Astrocyte (in vitro differentiated cells and primary cell): ENCODE measurements around the gene LRRC10B. TPM values are rescaled to one million over a fixed set of nuclear protein-coding genes. Genes with fewer than 3 reads are reported as not detected.

Experiments
- DNase-seq: peaks from one replicate; pipeline ENCODE4 v3.0.0-alpha.2; 2010; ENCODE audit warnings: low read depth
- FAIRE-seq: peaks from 2 replicates; lab custom pipeline; 2011; peaks lifted over from hg19 to GRCh38; lab: Jason Lieb, UNC
- H2AFZ ChIP-seq: 2 replicates; pipeline ENCODE4 v1.6.0; 2012; ENCODE audit warnings: low read depth, low read length, inconsistent platforms
- H3K27ac ChIP-seq: 2 replicates; pipeline ENCODE4 v1.5.1; 2011; ENCODE audit warnings: low read depth, low read length, inconsistent platforms
- H3K27me3 ChIP-seq: 2 replicates; pipeline ENCODE4 v1.6.0; 2011; ENCODE audit warnings: low read length, inconsistent platforms; ENCODE audit not compliant: insufficient read depth
- H3K36me3 ChIP-seq: 2 replicates; pipeline ENCODE4 v1.5.1; 2011; ENCODE audit warnings: low read length, inconsistent platforms; ENCODE audit not compliant: insufficient read depth
- H3K4me1 ChIP-seq: 2 replicates; pipeline ENCODE4 v1.5.1; 2011; ENCODE audit warnings: low read length, inconsistent platforms; ENCODE audit not compliant: insufficient read depth
- H3K4me2 ChIP-seq: 2 replicates; pipeline ENCODE4 v1.6.0; 2012; ENCODE audit warnings: low read length, inconsistent platforms
- H3K4me3 ChIP-seq: 2 replicates; pipeline ENCODE4 v1.5.1; 2011; ENCODE audit warnings: low read depth, mild to moderate bottlenecking, low read length, inconsistent platforms; ENCODE audit not compliant: insufficient read depth
- H3K79me2 ChIP-seq: 2 replicates; pipeline ENCODE4 v1.6.0; 2012; ENCODE audit warnings: mild to moderate bottlenecking, low read length, inconsistent platforms; ENCODE audit not compliant: insufficient read depth
- H3K9ac ChIP-seq: 2 replicates; pipeline ENCODE4 v1.6.0; 2012; ENCODE audit warnings: mild to moderate bottlenecking, low read length, inconsistent platforms
- H3K9me3 ChIP-seq: 2 replicates; pipeline ENCODE4 v1.5.1; 2012; ENCODE audit warnings: low read depth, mild to moderate bottlenecking, low read length, inconsistent platforms; ENCODE audit not compliant: insufficient read depth
- H4K20me1 ChIP-seq: 2 replicates; pipeline ENCODE4 v1.6.0; 2012; ENCODE audit warnings: low read length, inconsistent platforms; ENCODE audit not compliant: insufficient read depth
- H3K27ac Mint-ChIP-seq: one replicate; pipeline ENCODE4 v1.8.0; 2021; ENCODE audit warnings: mild to moderate bottlenecking, mixed read lengths; ENCODE audit not compliant: unreplicated experiment
- H3K27me3 Mint-ChIP-seq: one replicate; pipeline ENCODE4 v1.8.0; 2021; ENCODE audit warnings: low read depth, mixed read lengths; ENCODE audit not compliant: unreplicated experiment
- H3K36me3 Mint-ChIP-seq: one replicate; pipeline ENCODE4 v1.8.0; 2021; ENCODE audit warnings: low read depth, mixed read lengths; ENCODE audit not compliant: unreplicated experiment
- H3K4me1 Mint-ChIP-seq: one replicate; pipeline ENCODE4 v1.8.0; 2021; ENCODE audit warnings: low read depth, mixed read lengths; ENCODE audit not compliant: unreplicated experiment
- H3K4me3 Mint-ChIP-seq: one replicate; pipeline ENCODE4 v1.8.0; 2021; ENCODE audit warnings: mild to moderate bottlenecking, moderate library complexity, mixed read lengths; ENCODE audit not compliant: unreplicated experiment
- H3K9me3 Mint-ChIP-seq: one replicate; pipeline ENCODE4 v1.8.0; 2021; ENCODE audit warnings: mild to moderate bottlenecking, mixed read lengths; ENCODE audit not compliant: unreplicated experiment
- CTCF ChIP-seq: IDR thresholded peaks from 2 replicates; pipeline ENCODE4 v1.5.1; 2011; ENCODE audit warnings: low read depth, mild to moderate bottlenecking, inconsistent platforms, low read length, moderate library complexity; ENCODE audit not compliant: insufficient read depth
- EZH2 ChIP-seq: IDR thresholded peaks from 2 replicates; pipeline ENCODE4 v1.6.1; 2012; ENCODE audit warnings: mild to moderate bottlenecking, low read length, inconsistent platforms; ENCODE audit not compliant: insufficient read depth
- total RNA-seq: library from RNA; stranded (reverse); gene quantifications from 2 replicates; pipeline ENCODE4 v1.2.1, GENCODE V29; 2021

LRRC10B gene
- total RNA-seq, 1 donor from 2014 or later: 0.09 TPM

- Histone ChIP-seq H3K36me3 (no peaks in the 10 kb centered on the region), H3K4me1 (no peaks in the 10 kb centered on the region), H3K9ac (no peak overlapping the region), H3K4me3 (no peak overlapping the region), H3K27me3 (peaks cover 37% of the 10 kb centered on the region), H3K4me2 (no peak overlapping the region), H3K79me2 (no peaks in the 10 kb centered on the region), H3K9me3 (no peaks in the 10 kb centered on the region), H4K20me1 (no peaks in the 10 kb centered on the region), H3K27ac (no peak overlapping the region), H2AFZ (no peak overlapping the region)
- Mint-ChIP-seq H3K27ac (no peak overlapping the region), H3K36me3 (peaks cover 4% of the 10 kb centered on the region), H3K4me1 (no peaks in the 10 kb centered on the region), H3K4me3 (no peak overlapping the region), H3K9me3 (peaks cover 4% of the 10 kb centered on the region), H3K27me3 (peaks cover 73% of the 10 kb centered on the region)
- DNase-seq (no peak), FAIRE-seq (no peak)
- TF ChIP-seq CTCF (no peak), EZH2 (no peak)
Measured at GRCh38 chr11:61503135-61503770, 5.3 kb upstream of the LRRC10B start.

- no peak for FAIRE-seq
Measured at GRCh38 chr11:61505106-61505505, 3.4 kb upstream of the LRRC10B start.

More at GRCh38 chr11:61505106-61505505, 3.4 kb upstream of the LRRC10B start:
- no peak overlapping the region for H2AFZ ChIP-seq
- TF ChIP-seq EZH2 (no peak), CTCF (no peak)
- Mint-ChIP-seq H3K4me1 (no peaks in the 10 kb centered on the region), H3K9me3 (peaks cover 4% of the 10 kb centered on the region), H3K27ac (no peak overlapping the region), H3K36me3 (peaks cover 4% of the 10 kb centered on the region), H3K27me3 (peaks cover 69% of the 10 kb centered on the region), H3K4me3 (no peak overlapping the region)
- no peak overlapping the region for H3K4me3 ChIP-seq
- peaks cover 3% of the 10 kb centered on the region for H3K4me1 ChIP-seq
- no peaks in the 10 kb centered on the region for H4K20me1 ChIP-seq
- no peaks in the 10 kb centered on the region for H3K79me2 ChIP-seq
- no peak overlapping the region for H3K9ac ChIP-seq
- H3K9me3 ChIP-seq: no peaks in the 10 kb centered on the region
- no peak overlapping the region for H3K27ac ChIP-seq
- H3K27me3 ChIP-seq: peaks cover 42% of the 10 kb centered on the region
- DNase-seq: no peak
- no peak overlapping the region for H3K4me2 ChIP-seq
- H3K36me3 ChIP-seq: no peaks in the 10 kb centered on the region
